Erythroblast (primary cell): ENCODE measurements around the gene IPCEF1.
"Not testable (repeated sequence)": the region's sequence is repeated elsewhere in the genome, so short reads cannot be mapped to it uniquely, and the experiment has no call there.

Experiments used
- DNase-seq, 2 experiments: peaks; one replicate each; lab custom pipeline; 2025; lab: John Stamatoyannopoulos, UW
- GATA1 ChIP-seq: IDR thresholded peaks from 2 replicates; pipeline ENCODE4 v1.6.1; 2011; ENCODE audit warnings: low read depth, mild to moderate bottlenecking, control low read depth, low read length, moderate library complexity
- POLR2A ChIP-seq: IDR thresholded peaks from 2 replicates; pipeline ENCODE4 v1.6.1; 2011; ENCODE audit warnings: mild to moderate bottlenecking, low read length

Gene IPCEF1

DNA sequence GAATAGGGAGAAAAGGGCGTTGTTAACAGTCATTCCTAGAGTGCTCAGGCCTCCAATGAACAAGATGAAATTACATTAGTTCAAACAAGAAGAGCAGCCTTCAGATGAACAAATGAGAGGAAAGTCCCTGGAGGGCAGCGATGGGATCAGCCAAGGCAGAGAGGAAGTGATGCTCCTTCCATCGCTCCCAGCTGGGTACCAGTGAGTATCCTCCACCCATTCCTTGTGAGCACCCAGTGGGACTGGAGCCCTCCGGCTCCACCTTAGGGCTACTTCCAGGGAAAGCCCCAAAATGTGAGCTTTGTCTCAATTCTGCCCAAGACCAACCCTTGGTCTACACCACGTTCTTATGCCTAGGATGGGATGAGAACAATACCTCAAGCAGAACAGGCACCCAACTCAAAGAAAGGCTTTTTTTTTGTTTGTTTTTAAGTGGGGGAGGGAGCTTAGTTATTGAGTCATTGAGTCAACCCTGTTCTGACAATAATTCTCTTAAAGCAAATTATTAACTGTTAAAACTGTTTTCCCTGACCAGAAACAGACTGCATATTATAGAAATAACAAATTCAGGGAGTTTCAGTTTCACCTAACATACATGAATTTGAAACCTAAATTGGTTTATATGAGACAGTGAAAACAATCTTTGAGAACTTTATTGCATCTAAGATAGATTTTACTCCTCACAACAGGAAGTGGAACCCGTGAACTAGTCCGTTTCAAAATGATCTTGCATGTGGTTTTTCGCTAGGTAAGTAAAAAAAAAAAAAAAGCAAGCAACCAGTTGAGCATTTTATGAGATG lies 106.9 kb downstream of the IPCEF1 start:
- no peak for DNase-seq
- TF ChIP-seq GATA1, result no peak
- no peak for TF ChIP-seq POLR2A

DNA sequence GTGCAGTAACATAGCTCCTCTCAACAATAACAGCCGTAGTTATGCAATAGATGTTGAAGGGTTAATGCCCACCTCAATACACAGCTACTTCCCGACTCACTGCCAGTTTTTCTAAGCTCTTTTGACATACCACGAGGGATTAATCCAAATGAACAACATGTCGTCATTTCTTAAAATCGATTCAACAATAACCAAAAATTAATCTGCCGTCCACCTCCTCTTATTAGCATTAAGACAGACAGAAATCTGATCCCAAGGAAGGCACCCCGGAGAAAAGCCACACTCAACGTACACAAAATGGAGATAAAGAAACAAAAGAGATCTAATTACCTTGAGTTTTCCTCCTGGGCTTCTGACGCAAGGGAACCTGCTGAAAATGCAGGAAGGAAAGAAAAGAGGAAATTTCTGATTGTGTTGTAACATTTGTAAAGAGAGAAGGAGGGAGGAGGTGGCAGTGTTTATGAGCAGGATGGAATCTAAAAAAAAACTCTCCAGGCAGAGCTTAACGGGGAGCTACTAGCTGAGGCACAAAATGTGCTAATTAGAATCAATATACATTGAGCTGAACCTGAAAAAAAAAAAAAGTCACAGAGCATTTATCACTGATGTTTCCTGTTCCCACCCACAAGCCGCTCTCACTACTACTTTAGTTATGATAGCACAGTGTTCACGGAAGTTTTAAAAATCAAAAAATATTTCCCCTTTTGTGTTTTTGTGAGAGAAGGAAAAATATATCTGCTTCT lies 109.3 kb downstream of the IPCEF1 start:
- no peak for DNase-seq
- TF ChIP-seq GATA1 (no peak), POLR2A (no peak)

DNA sequence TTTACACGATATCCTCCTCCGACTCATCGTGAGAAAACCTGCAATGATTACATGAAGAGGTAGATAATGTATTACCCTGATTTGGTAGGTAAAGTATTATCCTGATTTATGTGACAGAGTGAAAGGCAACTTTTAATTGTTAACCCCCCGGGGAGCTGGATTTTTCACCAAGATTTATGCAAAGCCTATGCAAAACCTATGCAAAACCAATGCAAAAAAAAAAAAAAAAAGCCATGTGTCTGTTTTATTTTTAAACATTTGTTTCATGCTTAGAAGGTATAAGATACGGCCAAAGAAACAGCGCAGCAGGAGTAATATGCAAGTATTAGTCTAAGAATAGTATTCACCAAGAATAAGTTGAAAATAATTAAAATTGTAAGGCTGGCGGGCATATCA lies 109.9 kb downstream of the IPCEF1 start:
- DNase-seq, result no peak
- TF ChIP-seq POLR2A, result no peak
- no peak for TF ChIP-seq GATA1

DNA sequence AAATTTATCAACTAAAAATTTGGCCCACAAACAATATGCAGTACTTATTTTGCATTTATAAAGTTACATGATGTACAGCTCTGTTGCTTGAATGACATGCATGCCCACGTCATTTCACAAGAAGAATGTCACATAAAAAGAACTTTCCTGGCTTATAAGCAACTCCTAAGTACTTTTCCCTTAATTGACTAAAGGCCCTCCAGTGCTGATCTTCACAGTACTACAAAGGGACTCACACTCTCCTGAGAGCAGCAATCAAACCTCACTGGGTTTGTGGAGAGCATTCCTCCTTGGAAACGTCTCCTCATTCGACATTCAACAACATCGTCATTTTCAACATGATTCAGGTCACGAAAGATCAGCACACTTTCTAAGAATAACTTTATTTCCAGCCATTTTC lies 111.1 kb downstream of the IPCEF1 start:
- TF ChIP-seq POLR2A, result no peak
- TF ChIP-seq GATA1, result no peak
- DNase-seq, result no peak

DNA sequence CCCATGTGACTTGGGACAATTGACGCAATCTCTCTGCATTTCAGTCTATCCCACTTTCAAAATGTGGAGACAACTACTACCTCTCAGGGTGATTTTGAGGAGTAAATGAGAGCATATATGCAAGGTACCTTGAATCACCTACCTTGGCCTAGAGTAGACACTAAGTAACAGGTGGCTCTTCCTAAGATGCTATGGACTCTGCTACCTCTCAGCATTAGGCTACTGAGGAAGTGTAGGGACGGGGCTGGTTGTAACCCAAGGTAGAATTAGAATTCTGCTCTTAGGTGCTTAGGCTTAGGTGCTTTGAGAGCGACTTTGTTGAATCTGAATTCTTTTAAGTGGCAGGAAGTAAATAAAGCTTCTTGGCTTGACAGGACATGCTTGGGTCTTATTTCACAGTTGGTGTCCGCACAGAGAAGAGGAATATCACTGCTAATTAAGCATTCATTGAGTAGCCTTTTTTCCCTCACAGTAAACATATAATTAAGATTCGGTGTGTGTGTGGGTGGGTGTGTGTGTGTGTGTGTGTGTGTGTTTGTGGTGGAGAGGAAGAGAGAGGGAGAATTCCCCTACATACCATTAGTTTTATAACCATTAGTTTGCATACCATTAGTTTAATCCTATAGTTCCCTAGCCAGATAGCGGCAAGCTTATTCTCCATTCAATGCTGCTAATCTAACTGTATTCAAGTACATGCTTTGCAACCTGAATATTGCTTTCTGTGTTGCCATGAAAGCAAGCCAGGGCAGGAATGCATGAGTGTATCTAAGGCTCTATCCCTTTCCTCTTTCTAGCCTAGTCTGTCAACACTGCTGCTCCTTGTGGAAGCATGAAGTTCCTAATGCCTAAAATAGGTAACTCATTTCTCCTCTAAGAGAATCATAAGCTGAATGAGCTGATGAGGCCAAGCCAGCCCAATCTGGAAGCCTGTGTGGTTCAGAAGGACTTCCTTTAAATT lies 112.5 kb downstream of the IPCEF1 start:
- TF ChIP-seq POLR2A (no peak), GATA1 (no peak)
- DNase-seq, result no peak

DNA sequence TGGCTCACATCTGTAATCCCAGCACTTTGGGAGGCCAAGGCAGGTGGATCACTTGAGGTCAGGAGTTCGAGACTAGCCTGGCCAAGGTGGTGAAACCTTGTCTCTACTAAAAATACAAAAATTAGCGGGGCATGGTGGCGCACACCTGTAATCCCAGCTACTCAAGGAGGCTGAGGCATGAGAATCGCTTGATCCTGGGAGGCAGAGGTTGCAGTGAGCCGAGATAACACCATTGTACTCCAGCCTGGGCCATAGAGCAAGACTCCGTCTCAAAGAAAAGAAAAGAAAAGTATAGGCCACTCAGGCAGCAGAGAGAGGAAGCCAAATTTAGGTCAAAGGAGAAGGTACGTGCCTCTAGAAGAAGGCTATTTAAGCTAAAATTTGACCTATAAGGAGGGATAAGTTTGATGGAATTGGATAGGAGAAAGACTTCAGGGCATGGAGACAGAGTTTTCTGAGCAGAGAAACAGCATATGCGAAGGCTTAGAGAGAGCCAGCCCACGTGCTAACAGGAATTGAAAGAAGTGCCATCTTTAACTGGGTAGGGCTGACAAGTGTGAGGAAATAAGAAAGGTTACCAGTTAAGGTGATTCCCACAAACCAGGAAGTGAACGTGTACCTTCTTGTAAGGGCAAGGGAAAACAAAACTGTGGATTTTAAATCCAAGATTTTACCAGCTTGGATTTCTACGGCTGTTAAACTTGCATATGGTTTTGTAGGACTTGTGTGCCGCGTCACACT lies 113.8 kb downstream of the IPCEF1 start:
- TF ChIP-seq POLR2A, result no peak
- TF ChIP-seq GATA1, result no peak
- DNase-seq, result no peak

DNA sequence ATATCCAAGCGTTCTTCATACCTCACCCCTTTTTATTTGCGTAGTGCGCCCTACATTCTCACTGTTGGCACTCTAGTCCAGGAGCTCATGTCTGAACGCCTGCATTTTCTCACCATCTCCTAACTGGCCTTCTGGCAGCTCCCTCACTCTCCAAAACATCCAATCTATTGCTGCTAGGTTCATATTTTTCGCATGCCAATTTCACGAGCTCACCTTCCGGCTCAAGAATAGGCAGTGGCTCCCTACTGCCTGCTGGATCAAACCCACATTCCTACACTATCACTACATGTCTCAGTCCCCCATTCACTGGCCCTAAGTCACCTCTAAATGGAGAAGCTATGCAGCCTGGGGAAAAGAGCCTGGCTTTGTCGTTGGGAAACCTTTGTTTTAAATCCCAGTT lies 115.0 kb downstream of the IPCEF1 start:
- no peak for DNase-seq
- no peak for TF ChIP-seq POLR2A
- TF ChIP-seq GATA1, result no peak

DNA sequence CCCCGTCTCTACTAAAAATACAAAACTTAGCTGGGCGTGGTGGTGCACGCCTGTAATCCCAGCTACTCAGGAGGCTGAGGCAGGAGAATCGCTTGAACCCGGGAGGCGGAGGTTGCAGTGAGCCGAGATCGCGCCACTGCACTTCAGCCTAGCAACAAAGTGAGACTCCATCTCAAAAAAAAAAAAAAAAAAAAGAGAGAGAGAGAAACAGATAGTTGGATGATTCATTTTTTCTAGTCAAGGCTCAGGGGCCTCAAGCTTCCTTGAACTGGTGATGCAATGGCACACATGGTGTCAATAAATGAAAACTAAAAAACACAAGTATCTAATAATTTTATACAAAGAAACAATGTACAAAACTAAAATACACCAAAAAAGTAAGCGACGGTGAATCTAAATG lies 115.5 kb downstream of the IPCEF1 start:
- DNase-seq, result not testable (repeated sequence)

DNA sequence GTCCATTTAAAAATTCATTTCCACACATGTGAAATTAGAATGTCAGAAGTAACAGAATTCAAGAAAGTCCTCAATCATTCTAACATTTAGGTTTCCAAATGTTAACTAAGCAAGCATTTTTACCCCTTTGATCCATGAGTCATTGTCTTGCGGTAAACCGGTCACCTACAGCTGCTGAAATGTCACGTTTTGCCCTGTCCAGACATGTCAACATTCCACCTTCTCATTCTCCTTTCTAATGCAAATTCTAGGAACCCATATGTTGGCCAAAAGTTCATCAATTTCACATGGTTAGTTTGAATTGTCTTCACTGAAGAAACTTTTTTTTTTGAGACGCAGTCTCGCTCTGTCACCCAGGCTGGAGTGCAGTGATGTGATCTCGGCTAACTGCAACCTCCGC lies 117.2 kb downstream of the IPCEF1 start:
- no peak for TF ChIP-seq GATA1
- TF ChIP-seq POLR2A, result no peak
- no peak for DNase-seq

DNA sequence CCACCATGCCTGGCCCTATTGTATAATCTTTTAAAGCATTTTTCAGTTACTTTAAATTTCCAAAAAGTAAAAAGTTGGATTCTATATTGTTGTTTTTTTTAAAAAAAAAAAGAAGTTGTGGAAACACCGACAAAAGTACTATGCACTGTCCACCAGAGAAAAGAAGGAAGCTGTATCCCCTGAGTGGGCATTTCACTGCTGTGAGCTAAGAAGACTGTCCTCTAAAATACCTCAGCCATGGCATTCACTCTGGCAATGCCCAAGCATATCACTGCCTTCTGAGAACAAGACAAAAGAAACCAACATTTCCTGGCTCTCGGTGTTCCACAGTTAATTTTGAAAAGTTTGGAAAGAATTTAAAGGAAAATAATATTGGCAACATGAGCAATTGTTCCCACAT lies 117.8 kb downstream of the IPCEF1 start:
- DNase-seq, result no peak
- no peak for TF ChIP-seq GATA1
- no peak for TF ChIP-seq POLR2A

DNA sequence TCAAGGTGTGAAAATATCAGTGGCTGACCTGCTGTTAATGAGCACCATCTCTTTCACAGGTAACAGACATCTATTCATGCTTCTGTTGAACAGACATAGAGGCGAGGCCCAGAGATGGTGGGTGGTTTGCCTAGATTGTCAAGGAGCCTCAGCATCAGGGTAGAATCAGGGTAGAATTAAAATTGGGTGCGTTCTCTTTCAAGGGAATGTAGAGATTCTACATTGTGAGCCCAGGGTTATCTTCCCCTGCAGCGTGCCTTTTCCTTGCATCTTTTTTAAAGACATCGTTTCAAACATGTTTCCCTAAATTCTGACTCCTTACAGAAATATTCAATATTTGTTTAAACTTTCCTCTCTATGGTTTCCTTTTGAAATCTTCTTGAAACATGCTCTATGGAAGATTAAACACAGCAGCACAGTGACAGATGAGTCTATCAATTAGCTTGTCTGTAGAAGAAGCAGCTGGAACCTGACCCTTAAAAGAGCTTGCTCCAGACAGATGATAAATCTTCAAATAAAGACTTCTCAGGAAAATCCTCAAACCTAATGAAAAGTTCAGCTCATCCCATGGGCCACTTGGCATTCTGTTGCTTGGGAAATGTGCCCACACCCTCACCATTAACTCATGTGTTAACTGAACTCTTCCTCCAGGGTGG lies 119.8 kb downstream of the IPCEF1 start:
- TF ChIP-seq POLR2A (no peak), GATA1 (no peak)
- no peak for DNase-seq

DNA sequence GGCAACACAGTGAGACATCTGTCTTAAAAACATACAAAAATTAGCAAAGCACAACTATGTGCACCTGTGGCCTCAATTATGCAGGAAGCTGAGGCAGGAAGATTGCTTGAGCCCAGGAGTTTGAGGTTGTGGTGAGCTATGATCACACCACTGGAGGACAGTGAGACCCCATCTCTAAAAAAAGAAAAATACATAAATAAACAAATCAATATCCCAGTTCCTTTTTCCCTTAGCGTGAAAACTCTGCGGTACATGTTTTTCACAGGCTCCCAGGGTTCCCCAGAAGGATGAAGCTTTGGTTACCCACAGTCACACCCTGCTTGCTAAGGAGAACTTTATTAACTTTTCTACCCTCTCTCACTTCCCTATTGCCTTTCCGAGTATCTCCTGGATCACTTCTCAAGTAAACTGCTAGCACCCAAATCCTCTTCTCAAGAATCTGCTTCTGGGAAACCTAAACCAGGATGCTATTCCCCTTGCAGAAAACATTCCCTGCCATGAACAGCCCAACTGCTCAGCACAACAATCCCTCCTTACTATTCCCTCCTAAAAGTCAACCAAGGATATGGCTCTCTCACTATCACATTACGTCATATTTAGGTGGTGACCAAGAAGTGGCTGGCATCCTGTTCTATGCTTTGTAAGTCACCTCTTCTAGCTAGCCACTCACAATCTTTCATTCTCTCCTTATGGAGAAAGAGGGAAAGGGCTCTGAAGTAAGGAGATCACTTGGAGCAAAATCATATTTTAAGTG lies 122.4 kb downstream of the IPCEF1 start:
- DNase-seq, result no peak
- TF ChIP-seq POLR2A (no peak), GATA1 (no peak)

DNA sequence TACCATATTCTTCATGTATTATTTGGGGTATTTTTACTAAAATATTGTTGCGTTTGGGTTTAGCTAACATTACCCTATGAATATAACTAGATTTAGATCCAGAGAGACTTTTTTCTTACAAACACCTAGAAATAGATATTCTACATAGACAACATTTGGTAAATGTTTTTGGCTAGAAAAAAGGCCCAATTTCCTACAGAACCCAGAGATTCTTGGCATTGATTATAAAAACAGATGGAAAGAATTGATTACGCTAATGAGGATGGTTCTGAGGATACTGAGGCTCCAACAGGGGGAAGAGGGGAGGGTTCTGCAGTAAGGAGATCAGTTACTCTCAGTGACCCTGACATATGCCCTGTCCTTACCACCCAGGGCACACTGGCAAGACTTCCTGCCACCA lies 123.2 kb downstream of the IPCEF1 start:
- no peak for TF ChIP-seq POLR2A
- TF ChIP-seq GATA1, result no peak

More for the DNA sequence above, 123.2 kb downstream of the IPCEF1 start:
- DNase-seq, result no peak
